A549 treated with AZD2906 at 1 μM for 4 hours (cell line): ENCODE results near the gene RSPH6A. TPM values are rescaled to one million over a fixed set of nuclear protein-coding genes. Genes with fewer than 3 reads are reported as not detected.

Experiments used
- total RNA-seq: library from RNA; stranded (reverse); fragments of 200-300 nt; extraction: Qiagen RNA extraction; gene quantifications from 5 replicates; pipeline ENCODE4 v1.2.3, GENCODE V29; 2022

The RSPH6A gene
- total RNA-seq = not detected in 5 replicates

DNA sequence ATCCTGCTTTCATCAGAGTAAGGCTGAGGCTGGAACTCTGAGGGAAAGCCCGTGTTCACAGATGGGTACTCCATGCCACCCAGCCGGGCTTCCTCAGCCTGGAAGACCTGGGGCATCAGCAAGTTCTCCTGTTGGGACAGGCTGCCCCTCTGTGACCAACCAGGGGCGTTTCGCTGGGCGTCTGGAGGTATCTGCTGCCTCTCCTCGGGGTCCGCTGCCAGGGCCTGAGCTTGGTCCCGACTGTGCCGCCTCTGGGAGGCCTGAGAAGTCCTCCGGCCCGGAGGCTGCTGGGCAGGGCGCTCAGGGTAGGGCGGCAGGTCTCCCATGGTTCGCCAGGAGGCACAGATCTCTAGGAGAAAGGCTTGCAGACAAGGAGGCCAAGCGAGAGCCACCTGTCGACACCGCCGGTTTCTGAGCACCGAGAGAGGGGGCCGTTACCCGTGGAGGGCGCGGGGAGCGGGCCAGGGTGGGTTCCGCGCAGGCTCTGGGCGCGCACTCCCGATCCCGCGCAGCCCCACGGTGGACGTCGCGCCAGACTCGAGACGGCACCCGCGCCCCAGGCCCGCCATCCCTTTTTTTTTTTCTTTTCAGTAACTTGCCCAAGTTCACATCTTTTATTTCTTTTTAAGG lies at the start of gene RSPH6A:
Gene RSPH6A (minus strand): TSS at position 458 of the 630 bp plus-strand sequence. CDS start 132 bp downstream, at position 326.

GRCh38 chr19:45863840-45864628 lies 48.9 kb upstream of the RSPH6A start, which contains the start of gene FOXA3:
FOXA3 (plus strand) TSS chr19:45864326; CDS start chr19:45864457, 131 bp downstream.

DNA sequence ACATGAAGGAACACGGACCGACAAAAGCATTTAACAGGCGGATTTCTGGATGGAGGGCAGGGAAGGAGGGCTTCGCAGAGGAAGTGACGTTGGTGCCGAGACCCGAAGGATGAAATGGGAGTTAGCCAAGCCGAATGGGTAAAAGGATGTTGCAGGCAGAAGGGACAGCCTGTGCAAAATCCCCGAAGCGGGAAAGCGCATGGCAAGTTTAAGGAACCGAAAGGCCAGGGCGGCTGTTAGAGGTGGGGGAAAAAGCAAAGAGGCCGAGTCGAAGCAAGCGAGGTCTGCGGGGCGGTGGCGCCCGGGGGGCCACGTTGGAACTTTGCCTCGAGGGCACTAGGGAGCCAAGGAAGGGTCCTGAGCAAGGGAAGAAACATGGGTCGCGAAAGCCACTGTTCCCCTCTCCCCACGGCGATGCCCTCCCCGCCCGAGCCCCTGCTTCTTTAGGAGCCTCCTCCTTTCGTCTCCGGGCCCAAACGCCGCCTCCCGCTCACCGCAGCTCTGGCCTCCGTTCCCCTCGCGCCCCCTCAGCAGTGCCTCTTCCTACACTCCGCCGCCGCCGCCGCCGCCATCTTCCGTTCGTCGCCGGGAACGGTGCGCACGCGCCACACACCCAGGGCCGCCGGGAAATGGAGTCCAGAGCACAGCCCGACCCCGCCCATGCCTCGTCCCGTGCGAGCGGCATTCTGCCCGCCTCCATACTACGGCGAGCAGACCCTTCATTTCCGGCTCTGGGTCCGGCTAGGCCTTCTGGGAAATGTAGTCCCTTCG lies 47.6 kb upstream of the RSPH6A start, which contains the start of gene SYMPK:
Gene SYMPK (minus strand): TSS at position 584 of the 771 bp plus-strand sequence. CDS start 8,652 bp downstream, outside the sequence.

GRCh38 chr19:45792470-45793177 lies 22.5 kb downstream of the RSPH6A start, which contains the start of gene DMWD:
DMWD (minus strand) TSS chr19:45792845; CDS start chr19:45792756, 89 bp downstream.

GRCh38 chr19:45782162-45782691 lies 32.9 kb downstream of the RSPH6A start, which contains the start of gene DMPK:
DMPK (minus strand) TSS chr19:45782490; CDS start chr19:45782352, 138 bp downstream.

DNA sequence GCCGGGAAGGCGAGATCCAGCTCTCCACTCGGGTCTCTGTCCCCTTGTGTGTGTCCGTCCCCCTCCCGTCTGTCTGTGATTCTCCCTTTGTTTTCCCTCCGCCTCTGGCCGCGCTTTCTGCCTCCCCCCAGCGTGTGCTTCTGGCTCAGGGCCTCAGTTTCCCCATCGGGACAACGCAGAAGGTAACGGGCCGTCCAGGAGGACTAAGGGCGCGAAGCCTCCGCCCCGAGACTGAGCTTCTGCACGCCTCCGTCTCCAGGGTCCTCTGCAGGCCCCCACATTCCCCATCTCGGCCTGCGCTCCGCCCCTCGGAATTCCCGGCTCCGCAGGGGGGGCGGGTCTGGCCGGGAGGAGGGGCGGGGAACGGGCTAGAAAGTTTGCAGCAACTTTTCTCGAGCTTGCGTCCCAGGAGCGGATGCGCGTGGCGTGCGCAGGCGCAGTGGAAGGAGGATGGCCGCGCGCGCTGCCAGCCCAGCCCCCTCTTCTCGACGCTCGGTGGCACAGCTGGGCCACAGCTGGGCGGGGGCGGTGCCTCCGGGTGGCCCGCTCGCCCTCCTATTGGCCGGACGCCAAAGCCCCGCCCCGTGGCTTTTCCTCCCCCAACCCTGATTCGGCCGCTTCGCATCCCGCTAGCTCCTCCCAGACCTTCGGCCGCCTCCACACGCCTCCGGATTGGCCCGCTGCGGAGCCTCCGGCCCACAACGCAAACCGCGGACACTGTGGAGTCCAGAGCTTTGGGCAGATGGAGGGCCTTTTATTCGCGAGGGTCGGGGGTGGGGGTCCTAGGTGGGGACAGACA lies 45.9 kb downstream of the RSPH6A start, which contains the start of gene SIX5:
Gene SIX5 (minus strand): TSS at position 269 of the 799 bp plus-strand sequence. CDS start 408 bp downstream, outside the sequence.

Other genes with a start within 250 kb of the RSPH6A start
- 12.5 to 18.5 TPM (median 16.9 TPM) in 5 replicates for gene OPA3, start 230.5 kb downstream of the RSPH6A start, total RNA-seq
- 0.15 to 0.66 TPM (median 0.22 TPM) in 5 replicates for gene GPR4, start 213.1 kb downstream of the RSPH6A start, total RNA-seq
- gene EML2, start 175.9 kb downstream of the RSPH6A start, total RNA-seq = 19.3 to 27.2 TPM (median 23.1 TPM) in 5 replicates
- gene GIPR, start 147.1 kb downstream of the RSPH6A start, total RNA-seq = 2.0 to 3.3 TPM (median 2.9 TPM) in 5 replicates
- gene SNRPD2, start 123.4 kb downstream of the RSPH6A start, total RNA-seq = 761 to 882 TPM (median 789 TPM) in 5 replicates
- 6.6 to 9.5 TPM (median 8.7 TPM) in 5 replicates for gene QPCTL, start 122.6 kb downstream of the RSPH6A start, total RNA-seq
- gene FBXO46, start 84.4 kb downstream of the RSPH6A start, total RNA-seq = 7.8 to 11.1 TPM (median 9.7 TPM) in 5 replicates
- 0.03 to 0.06 TPM (median 0.05 TPM) in 5 replicates for gene MEIOSIN, start 81.9 kb downstream of the RSPH6A start, total RNA-seq
- 16.8 to 31.3 TPM (median 28.9 TPM) in 5 replicates for gene SIX5, start 46.1 kb downstream of the RSPH6A start, total RNA-seq
- 29.1 to 45.4 TPM (median 40.2 TPM) in 5 replicates for gene DMPK, start 32.8 kb downstream of the RSPH6A start, total RNA-seq
- gene DMWD, start 22.5 kb downstream of the RSPH6A start, total RNA-seq = 22.5 to 34.8 TPM (median 30.3 TPM) in 5 replicates
- 58.9 to 77.3 TPM (median 71.3 TPM) in 5 replicates for gene SYMPK, start 47.8 kb upstream of the RSPH6A start, total RNA-seq
- gene FOXA3, start 49.0 kb upstream of the RSPH6A start, total RNA-seq = 0.58 to 1.1 TPM (median 0.89 TPM) in 5 replicates
- gene IRF2BP1, start 70.8 kb upstream of the RSPH6A start, total RNA-seq = 22.7 to 37.9 TPM (median 36.1 TPM) in 5 replicates
- 6.4 to 10.3 TPM (median 10.1 TPM) in 5 replicates for gene MYPOP, start 87.3 kb upstream of the RSPH6A start, total RNA-seq
- gene NANOS2, start 99.5 kb upstream of the RSPH6A start, total RNA-seq = not detected in 5 replicates
- 0.77 to 1.3 TPM (median 1.3 TPM) in 5 replicates for gene NOVA2, start 158.6 kb upstream of the RSPH6A start, total RNA-seq
- 4.1 to 6.2 TPM (median 4.6 TPM) in 5 replicates for gene CCDC61, start 180.2 kb upstream of the RSPH6A start, total RNA-seq
- gene PGLYRP1, start 207.7 kb upstream of the RSPH6A start, total RNA-seq = not detected in 5 replicates
- gene IGFL4, start 225.7 kb upstream of the RSPH6A start, total RNA-seq = 0.28 to 0.33 TPM (median 0.30 TPM) in 5 replicates